ENCODE measurements around the gene NME4.
"Not testable (repeated sequence)": the region's sequence is repeated elsewhere in the genome, so short reads cannot be mapped to it uniquely, and the experiment has no call there.

NME4 gene

GRCh38 chr16:400061-400591, 3.1 kb downstream of the NME4 start:
- no peak for DNase-seq

GRCh38 chr16:401468-402348, 4.7 kb downstream of the NME4 start, which contains the start of gene DECR2:
DECR2 (plus strand) TSS chr16:401885; CDS start chr16:401964, 79 bp downstream.
- peak; percentile 56 for DNase-seq

GRCh38 chr16:404971-405486, 8.0 kb downstream of the NME4 start:
- DNase-seq = no peak

- DNase-seq = no peak
These were observed 8.8 kb downstream of the NME4 start for GRCh38 chr16:405548-406506.

GRCh38 chr16:407253-407652, 10.3 kb downstream of the NME4 start:
- DNase-seq = no peak

- no peak for DNase-seq
These were observed 13.6 kb downstream of the NME4 start for GRCh38 chr16:410516-411178.

GRCh38 chr16:411576-412265, 14.7 kb downstream of the NME4 start:
- no peak for DNase-seq

- no peak for DNase-seq
These were observed 17.6 kb downstream of the NME4 start for GRCh38 chr16:414395-415169.

- DNase-seq = not testable (repeated sequence)
These were observed 18.1 kb downstream of the NME4 start for GRCh38 chr16:415170-415498.

- DNase-seq = not testable (repeated sequence)
These were observed 25.2 kb downstream of the NME4 start for GRCh38 chr16:422179-422578.

GRCh38 chr16:424033-424622, 27.1 kb downstream of the NME4 start:
- DNase-seq = no peak

- no peak for DNase-seq
These were observed 27.7 kb downstream of the NME4 start for GRCh38 chr16:424623-425081.

- no peak for DNase-seq
These were observed 28.2 kb downstream of the NME4 start, which contains the start of gene RAB11FIP3 for GRCh38 chr16:425082-425718. RAB11FIP3 (plus strand) TSS chr16:425649; CDS start chr16:426007, 358 bp downstream.

- no peak for DNase-seq
These were observed 28.7 kb downstream of the NME4 start for GRCh38 chr16:425740-426114.

- DNase-seq = no peak
These were observed 29.3 kb downstream of the NME4 start for GRCh38 chr16:426115-426905.

- no peak for DNase-seq
These were observed 29.9 kb downstream of the NME4 start for GRCh38 chr16:426906-427249.

- no peak for DNase-seq
These were observed 30.3 kb downstream of the NME4 start for GRCh38 chr16:427250-427649.

- no peak for DNase-seq
These were observed 33.9 kb downstream of the NME4 start for GRCh38 chr16:430904-431303.

GRCh38 chr16:440627-441026, 43.6 kb downstream of the NME4 start:
- DNase-seq = no peak
